Measurements from ENCODE around the gene CLEC4C. TPM values are rescaled to one million over a fixed set of nuclear protein-coding genes. Genes with fewer than 3 reads are reported as not detected.

Gene CLEC4C
- total RNA-seq, 2 experiments from 2014 or later, result not detected

DNA sequence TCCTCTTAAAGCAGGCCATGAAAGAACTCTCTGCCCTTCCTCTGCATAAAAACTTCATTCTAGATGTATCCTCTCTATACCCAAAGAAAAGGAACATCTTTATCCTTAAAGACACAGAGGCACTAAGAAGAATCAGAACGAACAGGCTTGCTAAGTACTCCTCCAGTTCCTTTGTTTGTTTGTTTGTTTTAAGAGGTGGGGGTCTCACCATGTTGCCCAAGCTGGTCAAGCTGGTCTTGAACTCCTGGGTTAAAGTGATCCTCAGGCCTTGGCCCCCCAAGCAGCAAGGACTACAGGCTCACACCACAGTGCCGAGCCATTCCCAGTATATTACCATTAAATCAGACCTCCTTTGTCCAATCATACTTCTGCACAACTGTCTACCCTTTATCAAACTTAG, 65.6 kb downstream of the CLEC4C start:
- ChIA-PET CTCF (interaction anchor here (1.2 kb wide), 1 partner anchor 125 kb away, joined by 3 read pairs; no protein-coding TSS in a partner anchor), POLR2A (no interaction called here)
- ATAC-seq, result no peak
- no peak for DNase-seq
- intact Hi-C loops (cut with micrococcal nuclease), result no loop called here
- Mint-ChIP-seq H3K27ac (no peak overlapping the region), H3K27me3 (no peaks in the 10 kb centered on the region), H3K9me3 (no peaks in the 10 kb centered on the region), H3K4me3 (no peak overlapping the region), H3K4me1 (ENCODE audit: low read depth) (peaks cover 9% of the 10 kb centered on the region), H3K36me3 (ENCODE audit: low read depth) (no peaks in the 10 kb centered on the region)
- TF ChIP-seq, protein P1, sequence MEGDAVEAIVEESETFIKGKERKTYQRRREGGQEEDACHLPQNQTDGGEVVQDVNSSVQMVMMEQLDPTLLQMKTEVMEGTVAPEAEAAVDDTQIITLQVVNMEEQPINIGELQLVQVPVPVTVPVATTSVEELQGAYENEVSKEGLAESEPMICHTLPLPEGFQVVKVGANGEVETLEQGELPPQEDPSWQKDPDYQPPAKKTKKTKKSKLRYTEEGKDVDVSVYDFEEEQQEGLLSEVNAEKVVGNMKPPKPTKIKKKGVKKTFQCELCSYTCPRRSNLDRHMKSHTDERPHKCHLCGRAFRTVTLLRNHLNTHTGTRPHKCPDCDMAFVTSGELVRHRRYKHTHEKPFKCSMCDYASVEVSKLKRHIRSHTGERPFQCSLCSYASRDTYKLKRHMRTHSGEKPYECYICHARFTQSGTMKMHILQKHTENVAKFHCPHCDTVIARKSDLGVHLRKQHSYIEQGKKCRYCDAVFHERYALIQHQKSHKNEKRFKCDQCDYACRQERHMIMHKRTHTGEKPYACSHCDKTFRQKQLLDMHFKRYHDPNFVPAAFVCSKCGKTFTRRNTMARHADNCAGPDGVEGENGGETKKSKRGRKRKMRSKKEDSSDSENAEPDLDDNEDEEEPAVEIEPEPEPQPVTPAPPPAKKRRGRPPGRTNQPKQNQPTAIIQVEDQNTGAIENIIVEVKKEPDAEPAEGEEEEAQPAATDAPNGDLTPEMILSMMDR (IDR thresholded peaks at IDR 0.05), result no peak

Other genes starting within 250 kb of the CLEC4C start
- gene CD163, start 243.6 kb downstream of the CLEC4C start, total RNA-seq, result not detected
- gene APOBEC1, start 81.5 kb downstream of the CLEC4C start, total RNA-seq, result not detected
- not detected for gene GDF3, start 51.6 kb downstream of the CLEC4C start, total RNA-seq
- not detected for gene DPPA3, start 35.9 kb downstream of the CLEC4C start, total RNA-seq
- not detected for gene NANOGNB, start 17.8 kb upstream of the CLEC4C start, total RNA-seq
- gene NANOG, start 42.0 kb upstream of the CLEC4C start, total RNA-seq, result not detected
- under 1 TPM; 0.22 to 0.29 TPM for gene SLC2A14, start 125.5 kb upstream of the CLEC4C start, total RNA-seq
- 100 to 1,000 TPM; 488 to 528 TPM for gene SLC2A3, start 188.8 kb upstream of the CLEC4C start, total RNA-seq

All from activated CD8-positive, alpha-beta T cell treated with anti-CD3 and anti-CD28 coated beads for 36 hours (primary cell).